GM23248 (cell line): ENCODE data around the gene ATL3.
"Not testable (repeated sequence)": the region's sequence is repeated elsewhere in the genome, so short reads cannot be mapped to it uniquely, and the experiment has no call there.

Experiments
- EZH2 ChIP-seq: fragments of 200-600 bp; sonication (generic); IDR thresholded peaks from 2 replicates; pipeline ENCODE4 v1.6.1; 2018; ENCODE audit warnings: antibody characterized with exemption, mild to moderate bottlenecking; ENCODE audit not compliant: insufficient read depth, poor library complexity, severe bottlenecking
- EZH2phosphoT487 ChIP-seq: fragments of 200-600 bp; sonication (generic); IDR thresholded peaks from 2 replicates; pipeline ENCODE4 v1.6.1; 2018; ENCODE audit warnings: antibody characterized with exemption, moderate library complexity, mild to moderate bottlenecking, low read depth; ENCODE audit not compliant: insufficient read depth

DNA sequence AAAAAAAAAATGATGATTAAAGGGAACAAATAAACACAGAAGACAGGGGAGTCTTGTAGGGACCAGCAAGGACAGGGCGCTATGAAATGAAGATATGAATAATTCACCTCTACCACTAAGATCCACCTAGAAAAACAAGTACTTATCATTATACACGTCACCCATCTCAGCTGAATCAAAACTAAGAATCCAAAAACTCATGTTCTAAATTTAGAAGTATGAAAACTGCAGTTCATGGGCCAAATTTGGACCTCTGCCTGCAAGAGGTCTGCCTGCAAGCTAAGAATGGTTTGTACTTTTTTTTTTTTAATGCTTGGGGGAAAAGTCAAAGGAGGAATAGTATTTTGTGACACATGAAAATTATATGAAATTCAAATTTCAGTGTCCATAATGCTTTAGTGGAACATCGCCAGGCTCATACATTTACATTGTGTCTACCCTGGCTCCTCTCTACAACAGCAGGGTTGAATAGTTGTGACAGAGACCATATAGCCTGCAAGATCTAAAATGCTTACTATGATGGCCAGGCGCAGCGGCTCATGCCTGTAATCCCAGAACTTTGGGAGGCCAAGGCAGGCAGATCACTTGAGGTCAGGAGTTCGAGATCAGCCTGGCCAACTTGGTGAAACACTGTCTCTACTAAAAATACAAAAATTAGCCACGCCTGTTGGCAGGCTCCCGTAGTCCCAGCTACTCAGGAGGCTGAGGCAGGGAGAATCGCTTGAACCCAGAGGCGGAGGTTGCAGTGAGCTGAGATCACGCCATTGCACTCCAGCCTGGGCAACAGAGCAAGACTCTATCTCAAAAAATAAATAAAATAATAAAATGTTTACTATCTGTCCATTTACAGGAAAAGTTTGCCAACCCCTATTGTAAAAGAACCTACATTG, 68.6 kb downstream of the ATL3 start:
- TF ChIP-seq EZH2, EZH2phosphoT487: not testable (repeated sequence)
